Measurements from ENCODE around the gene NDUFA8.

- TF ChIP-seq CTCF (conservative IDR thresholded peaks at IDR 0.05): no peak
- TF ChIP-seq ZFX (IDR thresholded peaks at IDR 0.05): no peak
These were observed 8.2 kb downstream of the NDUFA8 start for GRCh38 chr9:122151267-122151828.

Data from C4-2B (cell line).